Measurements from ENCODE around the gene WNT3.

The WNT3 gene

DNA sequence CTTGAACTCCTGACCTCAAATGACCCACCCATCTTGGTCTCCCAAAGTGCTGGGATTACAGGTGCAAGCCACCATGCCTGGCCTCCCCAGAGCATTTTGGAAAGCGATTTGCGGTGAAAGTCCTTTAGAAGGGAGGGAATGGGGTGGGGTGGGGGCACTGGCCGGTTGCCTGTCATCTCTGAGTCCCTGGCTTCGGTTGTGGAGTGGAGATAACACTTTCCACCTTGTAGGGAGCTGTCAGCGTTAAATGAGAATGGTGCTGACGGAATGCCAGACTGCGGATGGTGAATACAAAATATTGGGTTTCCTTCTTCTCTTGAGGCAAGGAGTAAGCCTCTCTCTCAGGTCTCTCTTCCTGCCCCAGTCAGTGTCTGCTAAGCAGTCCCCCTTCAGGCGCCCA, 5.2 kb upstream of the WNT3 start:
- TF ChIP-seq, protein P1, sequence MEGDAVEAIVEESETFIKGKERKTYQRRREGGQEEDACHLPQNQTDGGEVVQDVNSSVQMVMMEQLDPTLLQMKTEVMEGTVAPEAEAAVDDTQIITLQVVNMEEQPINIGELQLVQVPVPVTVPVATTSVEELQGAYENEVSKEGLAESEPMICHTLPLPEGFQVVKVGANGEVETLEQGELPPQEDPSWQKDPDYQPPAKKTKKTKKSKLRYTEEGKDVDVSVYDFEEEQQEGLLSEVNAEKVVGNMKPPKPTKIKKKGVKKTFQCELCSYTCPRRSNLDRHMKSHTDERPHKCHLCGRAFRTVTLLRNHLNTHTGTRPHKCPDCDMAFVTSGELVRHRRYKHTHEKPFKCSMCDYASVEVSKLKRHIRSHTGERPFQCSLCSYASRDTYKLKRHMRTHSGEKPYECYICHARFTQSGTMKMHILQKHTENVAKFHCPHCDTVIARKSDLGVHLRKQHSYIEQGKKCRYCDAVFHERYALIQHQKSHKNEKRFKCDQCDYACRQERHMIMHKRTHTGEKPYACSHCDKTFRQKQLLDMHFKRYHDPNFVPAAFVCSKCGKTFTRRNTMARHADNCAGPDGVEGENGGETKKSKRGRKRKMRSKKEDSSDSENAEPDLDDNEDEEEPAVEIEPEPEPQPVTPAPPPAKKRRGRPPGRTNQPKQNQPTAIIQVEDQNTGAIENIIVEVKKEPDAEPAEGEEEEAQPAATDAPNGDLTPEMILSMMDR (conservative IDR thresholded peaks at IDR 0.05): no peak
- H3K27ac ChIP-seq: no peak overlapping the region

DNA sequence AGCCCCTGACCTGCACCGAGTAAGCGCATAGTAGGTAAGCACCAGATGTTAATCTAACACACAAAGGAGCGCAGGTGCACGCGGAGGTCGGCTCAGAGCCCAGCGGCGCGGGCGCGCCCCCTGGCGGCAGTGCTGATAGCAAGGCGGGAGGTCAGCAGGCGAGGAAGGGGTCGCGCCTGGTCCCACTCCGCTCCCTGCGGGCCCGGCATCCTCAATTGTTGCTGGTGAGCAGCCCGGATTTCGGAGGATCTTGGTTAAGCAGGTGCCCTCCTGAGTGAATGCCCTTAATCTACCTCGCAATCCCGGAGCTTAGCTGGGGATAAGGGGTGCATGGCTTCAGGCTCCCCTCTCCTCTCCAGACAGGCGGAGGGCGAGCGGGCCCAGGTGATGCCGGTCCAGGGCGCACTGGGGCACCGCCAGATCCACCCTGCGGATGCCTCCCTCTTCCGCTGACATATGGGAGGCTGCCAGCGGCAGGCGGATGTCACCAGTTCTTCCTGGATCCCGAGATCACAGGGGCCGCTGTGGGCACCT, 4.0 kb upstream of the WNT3 start:
- TF ChIP-seq, protein P1 (conservative IDR thresholded peaks at IDR 0.05): peak; percentile 41
- no peak overlapping the region for H3K27ac ChIP-seq

DNA sequence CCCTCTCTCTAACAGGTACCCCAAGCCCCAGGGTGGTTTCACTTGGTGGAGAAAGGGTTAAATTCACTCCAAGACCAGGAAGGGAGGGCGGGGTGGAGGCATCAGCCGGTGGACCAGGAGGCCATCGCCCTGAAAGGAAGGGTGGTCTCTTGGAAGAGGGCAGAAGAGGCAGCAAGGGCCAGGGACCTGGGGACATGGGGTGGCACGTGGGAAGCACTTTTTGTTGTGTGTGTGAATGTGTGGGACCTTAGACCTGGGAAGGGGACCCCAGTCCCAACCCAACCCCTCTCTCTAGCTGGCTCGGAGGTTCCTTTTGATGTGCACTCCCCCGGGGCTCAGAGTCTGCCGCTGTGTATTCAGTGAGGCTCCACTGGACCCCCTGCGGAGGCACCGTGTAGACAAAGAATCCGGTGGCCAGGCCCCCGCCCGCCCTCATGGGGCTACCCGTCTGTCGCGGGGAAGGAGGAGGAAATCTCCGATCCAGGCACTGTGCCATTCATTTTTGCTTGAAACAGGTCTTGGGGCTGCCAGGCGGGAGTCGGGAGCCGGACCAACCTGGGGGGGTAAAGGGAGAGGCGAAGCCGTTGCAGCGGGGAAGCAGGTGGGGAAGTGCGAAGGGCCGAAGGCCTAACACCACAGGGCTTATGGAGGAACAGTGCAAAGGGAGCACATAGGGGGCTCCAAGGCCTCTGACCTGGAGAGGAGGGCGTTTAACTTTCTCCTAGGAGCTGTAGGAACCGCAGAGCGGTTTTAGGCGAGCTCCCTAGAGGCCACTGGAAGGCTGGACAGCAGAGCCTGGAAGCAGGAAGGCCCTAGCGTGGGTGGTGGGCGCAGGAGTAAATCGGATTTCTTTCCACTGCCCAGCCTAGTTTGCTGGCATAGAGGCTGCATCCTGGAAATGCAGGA, 3.2 kb upstream of the WNT3 start:
- TF ChIP-seq, protein P1 (conservative IDR thresholded peaks at IDR 0.05): no peak
- H3K27ac ChIP-seq: no peak overlapping the region

DNA sequence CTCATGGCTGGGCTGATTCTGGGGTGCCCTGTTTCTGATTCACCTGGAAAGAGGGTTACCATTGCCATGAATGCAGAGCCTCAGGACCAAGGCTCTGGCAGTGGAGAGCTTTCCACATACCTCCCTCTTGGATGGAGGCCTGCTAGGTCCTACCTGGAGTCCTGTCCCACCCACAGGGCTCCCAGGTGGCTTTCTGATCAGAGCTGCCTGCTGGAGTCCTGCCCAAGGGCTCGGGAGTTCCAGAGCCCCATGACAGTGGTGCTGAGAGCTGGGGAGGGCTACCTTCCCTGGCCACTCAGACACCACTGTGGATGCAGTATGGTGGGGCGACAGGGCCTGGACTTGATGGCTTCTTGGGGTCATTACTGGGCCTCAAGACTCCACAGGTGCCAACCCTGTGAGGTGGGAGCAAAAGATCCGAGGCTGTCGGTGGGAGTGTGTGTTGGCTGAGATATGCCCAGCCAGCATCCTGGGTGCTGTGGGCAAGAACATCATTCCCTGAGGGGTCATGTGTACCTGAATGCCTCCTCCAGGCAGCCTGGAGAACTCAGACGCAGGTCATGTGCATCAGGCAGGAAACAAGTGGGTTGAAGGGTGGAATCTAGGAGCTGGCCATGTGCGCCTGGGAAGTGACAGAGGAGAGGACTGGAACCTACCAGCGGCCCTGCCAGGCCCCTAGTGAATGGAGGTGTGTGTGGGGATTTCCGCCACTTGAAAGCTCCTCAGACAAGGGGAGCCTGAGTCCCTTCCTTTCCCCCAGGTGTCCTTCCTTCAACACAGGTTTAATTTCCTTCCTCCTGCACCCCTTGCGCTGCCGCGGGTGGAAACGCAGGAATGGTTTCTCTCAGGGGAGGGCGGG, 2.3 kb upstream of the WNT3 start:
- no peak overlapping the region for H3K27ac ChIP-seq
- TF ChIP-seq, protein P1 (conservative IDR thresholded peaks at IDR 0.05): no peak

DNA sequence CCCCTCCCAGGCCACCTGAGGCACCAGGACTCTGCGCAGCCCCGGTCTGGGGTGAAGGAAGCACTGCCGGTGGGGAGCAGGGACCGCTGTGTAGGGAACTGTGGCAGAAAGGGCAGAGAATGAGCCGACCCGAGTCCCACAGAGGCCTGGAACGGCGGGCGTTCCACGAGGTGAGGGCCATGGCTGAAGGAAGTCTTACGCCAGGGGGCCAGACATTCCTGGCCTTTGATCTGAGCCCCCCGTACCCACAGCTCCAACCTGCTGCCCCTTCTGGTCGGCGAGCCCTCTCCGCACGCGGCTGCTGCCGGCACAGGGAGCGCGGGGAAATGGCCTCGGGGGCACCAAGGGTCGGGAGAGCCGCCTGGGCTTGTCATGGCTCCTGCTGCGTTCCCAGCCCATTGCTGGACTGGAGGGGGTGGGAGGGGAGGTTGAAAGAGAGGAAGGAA, 1.4 kb upstream of the WNT3 start:
- TF ChIP-seq, protein P1 (conservative IDR thresholded peaks at IDR 0.05): no peak
- H3K27ac ChIP-seq: no peak overlapping the region

DNA sequence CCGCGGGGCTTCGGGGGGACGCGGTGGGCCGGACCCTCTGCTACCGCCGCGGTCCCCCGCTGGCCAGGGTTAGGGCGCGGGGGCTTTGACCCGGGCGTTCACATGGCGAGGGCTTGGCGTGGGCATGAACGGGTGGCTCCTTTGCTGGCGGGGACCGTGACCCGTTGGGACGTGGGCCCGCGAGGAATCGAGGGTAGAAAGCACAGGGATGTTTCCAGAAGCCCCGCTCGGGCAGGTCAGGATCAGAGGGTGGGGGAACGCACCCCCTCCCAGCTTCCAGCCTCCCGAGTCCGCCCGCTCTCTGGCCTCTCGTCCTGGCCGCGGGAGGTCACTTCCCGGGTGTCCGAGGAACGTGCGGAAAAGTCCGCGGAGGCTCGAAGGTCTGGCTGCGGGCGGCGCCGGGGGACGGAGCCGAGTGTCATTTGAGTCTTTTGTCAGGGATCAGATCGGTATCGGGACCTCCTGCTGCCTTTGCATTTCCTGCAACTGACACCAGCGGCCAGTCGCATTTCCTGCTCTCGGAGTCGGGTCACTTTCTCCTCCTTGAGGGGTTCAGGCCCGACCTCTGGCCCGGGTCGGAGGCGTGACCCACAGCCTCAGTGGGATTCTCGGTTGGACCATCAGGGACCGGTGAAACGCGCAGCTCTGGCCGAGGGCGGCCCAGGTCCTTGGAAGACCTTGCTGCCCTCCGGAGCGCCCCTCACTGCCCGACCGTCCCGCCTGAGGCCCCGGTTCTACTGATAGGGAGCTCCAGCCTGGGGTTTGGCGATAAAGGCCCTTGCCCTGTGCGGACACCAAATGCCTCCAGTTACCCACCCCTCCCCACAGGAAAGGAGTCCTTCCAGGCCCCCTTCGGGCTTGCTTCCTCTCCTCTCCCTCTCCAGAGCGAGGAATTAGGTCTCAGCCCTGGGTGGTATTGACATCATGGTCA, 702 bp upstream of the WNT3 start:
- no peak overlapping the region for H3K27ac ChIP-seq

More for the DNA sequence above, 702 bp upstream of the WNT3 start:
- TF ChIP-seq, protein P1 (conservative IDR thresholded peaks at IDR 0.05): no peak
